ENCODE data around the gene NOVA1.

NOVA1 gene

DNA sequence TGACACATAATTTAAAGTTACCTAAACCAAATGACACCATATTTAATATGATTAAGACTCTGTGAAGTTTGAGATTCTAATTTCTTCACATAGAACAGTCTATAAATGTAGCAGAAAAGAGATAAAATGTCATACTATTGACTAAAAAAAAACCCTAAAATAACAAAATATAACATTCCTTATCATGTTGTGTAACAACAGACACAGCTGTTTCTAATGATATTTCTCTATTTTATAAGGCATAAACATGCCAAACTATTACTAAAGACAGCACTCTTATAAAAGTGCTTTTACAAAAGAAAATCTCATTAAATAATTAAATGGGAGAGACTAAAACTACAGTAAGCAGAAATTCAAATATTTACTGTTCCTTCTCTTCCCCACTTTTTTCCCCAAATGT, 49.4 kb downstream of the NOVA1 start:
- TF ChIP-seq, protein P1, sequence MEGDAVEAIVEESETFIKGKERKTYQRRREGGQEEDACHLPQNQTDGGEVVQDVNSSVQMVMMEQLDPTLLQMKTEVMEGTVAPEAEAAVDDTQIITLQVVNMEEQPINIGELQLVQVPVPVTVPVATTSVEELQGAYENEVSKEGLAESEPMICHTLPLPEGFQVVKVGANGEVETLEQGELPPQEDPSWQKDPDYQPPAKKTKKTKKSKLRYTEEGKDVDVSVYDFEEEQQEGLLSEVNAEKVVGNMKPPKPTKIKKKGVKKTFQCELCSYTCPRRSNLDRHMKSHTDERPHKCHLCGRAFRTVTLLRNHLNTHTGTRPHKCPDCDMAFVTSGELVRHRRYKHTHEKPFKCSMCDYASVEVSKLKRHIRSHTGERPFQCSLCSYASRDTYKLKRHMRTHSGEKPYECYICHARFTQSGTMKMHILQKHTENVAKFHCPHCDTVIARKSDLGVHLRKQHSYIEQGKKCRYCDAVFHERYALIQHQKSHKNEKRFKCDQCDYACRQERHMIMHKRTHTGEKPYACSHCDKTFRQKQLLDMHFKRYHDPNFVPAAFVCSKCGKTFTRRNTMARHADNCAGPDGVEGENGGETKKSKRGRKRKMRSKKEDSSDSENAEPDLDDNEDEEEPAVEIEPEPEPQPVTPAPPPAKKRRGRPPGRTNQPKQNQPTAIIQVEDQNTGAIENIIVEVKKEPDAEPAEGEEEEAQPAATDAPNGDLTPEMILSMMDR (IDR thresholded peaks at IDR 0.05), result no peak
- DNase-seq, result no peak
- H3K27ac ChIP-seq, result no peak overlapping the region

DNA sequence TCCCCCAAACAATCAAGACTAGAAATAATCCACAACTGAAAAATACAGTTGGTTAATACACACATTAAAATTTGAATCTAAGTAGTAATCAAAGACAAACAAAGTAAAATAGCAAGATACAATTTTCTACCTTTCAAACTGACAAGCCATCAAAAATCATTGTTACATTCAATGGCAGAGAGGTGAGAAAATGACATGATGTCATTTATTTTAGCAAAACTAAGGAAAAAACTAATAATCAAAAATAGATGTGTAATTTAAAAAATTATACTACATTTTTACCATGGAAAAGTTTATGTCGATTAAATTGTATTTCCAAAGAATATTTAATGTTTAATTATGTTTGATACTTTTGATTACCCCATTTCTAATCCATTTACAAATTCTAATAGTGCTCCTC, 59.7 kb downstream of the NOVA1 start:
- Histone ChIP-seq H3K4me1 (no peaks in the 10 kb centered on the region), H3K9me3 (no peaks in the 10 kb centered on the region), H3K4me3 (no peak overlapping the region), H3K27me3 (no peaks in the 10 kb centered on the region), H3K27ac (no peak overlapping the region), H3K36me3 (no peaks in the 10 kb centered on the region)
- TF ChIP-seq, protein P1 (IDR thresholded peaks at IDR 0.05), result no peak
- DNase-seq, result no peak
- intact Hi-C loops (cut with DNase I; ENCODE audit: low total_unique reads), result no loop called here

More for the DNA sequence above, 49.4 kb downstream of the NOVA1 start:
- Histone ChIP-seq H3K9me3 (no peaks in the 10 kb centered on the region), H3K27me3 (no peaks in the 10 kb centered on the region), H3K36me3 (no peaks in the 10 kb centered on the region), H3K4me1 (no peaks in the 10 kb centered on the region), H3K4me3 (no peak overlapping the region)
- intact Hi-C loops (cut with DNase I; ENCODE audit: low total_unique reads), result no loop called here

DNA sequence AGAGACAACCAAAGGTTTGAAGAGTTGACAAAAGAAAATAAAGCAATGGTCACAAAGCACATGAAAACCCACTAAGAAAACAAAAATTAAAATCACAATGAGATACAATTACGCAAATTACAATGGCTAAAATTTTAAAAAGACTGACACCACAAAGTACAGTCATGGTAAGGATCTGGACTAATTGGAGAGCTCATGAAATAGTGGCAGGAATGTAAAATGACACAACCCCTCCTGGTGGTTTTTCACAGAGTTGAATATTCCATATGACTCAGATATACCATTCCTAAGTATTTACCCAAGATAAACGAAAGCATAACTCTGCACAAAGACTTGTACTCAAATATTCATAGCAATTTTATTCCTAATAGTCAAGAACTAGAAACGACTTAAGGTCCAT, 65.9 kb downstream of the NOVA1 start:
- H3K4me3 ChIP-seq, result no peak overlapping the region
- DNase-seq, result no peak
- H3K27me3 ChIP-seq, result no peaks in the 10 kb centered on the region
- peaks cover 0 to 9% (median 6%) of the 10 kb centered on the region in 4 donors for H3K4me1 ChIP-seq
- H3K27ac ChIP-seq, result no peak overlapping the region
- no peaks in the 10 kb centered on the region for H3K9me3 ChIP-seq
- TF ChIP-seq, protein P1 (IDR thresholded peaks at IDR 0.05), result no peak
- H3K36me3 ChIP-seq, result no peaks in the 10 kb centered on the region
- intact Hi-C loops (cut with DNase I; ENCODE audit: low total_unique reads), result no loop called here

DNA sequence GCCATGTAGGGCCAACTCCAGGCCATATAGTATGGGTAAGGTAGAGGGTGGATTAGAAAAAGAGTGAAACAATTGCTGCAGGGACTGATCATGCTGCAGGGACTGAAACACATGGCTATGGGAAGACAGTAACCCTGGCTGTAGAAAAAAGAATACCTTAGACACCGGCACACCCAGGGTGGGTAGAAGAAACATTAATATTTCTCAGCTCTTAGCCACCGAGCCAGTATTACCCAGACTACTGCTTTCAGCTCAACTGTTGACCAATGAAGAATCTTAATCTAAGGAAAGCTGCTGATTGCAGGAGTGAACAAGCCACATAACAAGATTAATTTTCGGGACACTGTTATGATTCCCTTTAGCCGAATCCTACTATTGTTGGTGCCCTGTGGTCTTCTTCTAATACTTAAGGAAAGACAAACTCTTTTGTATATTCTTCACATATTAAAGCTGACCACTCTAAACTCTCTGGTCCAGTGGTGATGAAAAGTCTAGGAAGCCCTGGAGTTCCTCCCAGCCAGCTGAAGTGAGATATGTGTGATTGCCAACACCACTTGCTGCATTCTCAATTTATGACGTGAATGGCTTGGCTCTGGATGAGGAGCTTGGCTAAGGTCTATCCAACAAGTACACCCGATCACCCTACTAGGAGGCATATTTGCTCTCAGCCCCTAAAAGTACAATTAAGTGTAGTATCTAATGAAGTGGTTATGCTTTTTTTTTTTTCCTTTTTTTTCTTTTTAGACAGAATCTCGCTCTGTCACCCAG, 69.2 kb downstream of the NOVA1 start:
- Histone ChIP-seq H3K4me3 (no peak overlapping the region), H3K9me3 (no peaks in the 10 kb centered on the region), H3K4me1 (peaks cover 0 to 14% (median 6%) of the 10 kb centered on the region in 4 donors), H3K27me3 (no peaks in the 10 kb centered on the region), H3K27ac (peak overlapping the region; percentile 20 to 46), H3K36me3 (no peaks in the 10 kb centered on the region)
- peak; percentile 66 to 71 for DNase-seq
- intact Hi-C loops (cut with DNase I; ENCODE audit: low total_unique reads), result no loop called here
- TF ChIP-seq, protein P1 (IDR thresholded peaks at IDR 0.05), result no peak

GRCh38 chr14:26527095-26527494, 70.7 kb downstream of the NOVA1 start:
- Histone ChIP-seq H3K27ac (no peak overlapping the region), H3K4me1 (peaks cover 0 to 19% (median 8%) of the 10 kb centered on the region in 4 donors), H3K36me3 (no peaks in the 10 kb centered on the region), H3K4me3 (no peak overlapping the region), H3K9me3 (no peaks in the 10 kb centered on the region), H3K27me3 (no peaks in the 10 kb centered on the region)
- no peak for DNase-seq
- TF ChIP-seq, protein P1 (IDR thresholded peaks at IDR 0.05), result no peak
- intact Hi-C loops (cut with DNase I; ENCODE audit: low total_unique reads), result no loop called here
